ENCODE results near the gene PRICKLE2.

DNA sequence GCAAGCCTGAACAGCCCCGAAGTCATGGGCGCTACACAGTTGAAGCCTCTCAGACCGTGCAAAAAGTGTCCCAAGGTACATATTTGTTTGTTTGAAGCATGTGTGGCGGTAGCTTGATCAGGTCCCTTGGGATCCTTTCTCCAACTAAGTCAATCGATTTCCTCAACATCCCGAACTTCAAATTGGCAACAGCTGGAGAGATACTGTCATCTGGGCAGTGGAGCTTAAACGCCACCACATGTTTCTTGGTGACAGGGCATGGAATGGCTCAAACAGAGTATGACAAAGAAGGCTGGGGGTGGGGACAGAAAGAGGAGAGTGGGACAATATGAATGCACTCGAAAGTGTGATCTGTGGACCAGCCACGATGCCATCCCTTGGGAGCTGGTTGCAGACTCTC, 117.0 kb downstream of the PRICKLE2 start:
- no peak for TF ChIP-seq FOXM1 (IDR thresholded peaks at IDR 0.05; ENCODE audit: low read depth, low read length)
- no peak for TF ChIP-seq POLR2AphosphoS5 (IDR thresholded peaks at IDR 0.05; ENCODE audit: low read length)
- no peak for TF ChIP-seq KDM1A (IDR thresholded peaks at IDR 0.05; ENCODE audit: borderline replicate concordance)
- TF ChIP-seq, protein P1, sequence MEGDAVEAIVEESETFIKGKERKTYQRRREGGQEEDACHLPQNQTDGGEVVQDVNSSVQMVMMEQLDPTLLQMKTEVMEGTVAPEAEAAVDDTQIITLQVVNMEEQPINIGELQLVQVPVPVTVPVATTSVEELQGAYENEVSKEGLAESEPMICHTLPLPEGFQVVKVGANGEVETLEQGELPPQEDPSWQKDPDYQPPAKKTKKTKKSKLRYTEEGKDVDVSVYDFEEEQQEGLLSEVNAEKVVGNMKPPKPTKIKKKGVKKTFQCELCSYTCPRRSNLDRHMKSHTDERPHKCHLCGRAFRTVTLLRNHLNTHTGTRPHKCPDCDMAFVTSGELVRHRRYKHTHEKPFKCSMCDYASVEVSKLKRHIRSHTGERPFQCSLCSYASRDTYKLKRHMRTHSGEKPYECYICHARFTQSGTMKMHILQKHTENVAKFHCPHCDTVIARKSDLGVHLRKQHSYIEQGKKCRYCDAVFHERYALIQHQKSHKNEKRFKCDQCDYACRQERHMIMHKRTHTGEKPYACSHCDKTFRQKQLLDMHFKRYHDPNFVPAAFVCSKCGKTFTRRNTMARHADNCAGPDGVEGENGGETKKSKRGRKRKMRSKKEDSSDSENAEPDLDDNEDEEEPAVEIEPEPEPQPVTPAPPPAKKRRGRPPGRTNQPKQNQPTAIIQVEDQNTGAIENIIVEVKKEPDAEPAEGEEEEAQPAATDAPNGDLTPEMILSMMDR (IDR thresholded peaks at IDR 0.05 in 2 of 3, conservative IDR thresholded peaks at IDR 0.05 in 1 of 3; ENCODE audit: control insufficient read depth in 2 of 3, extremely low read depth in 1 of 3, insufficient read depth in 1 of 3, low read depth in 3 of 3, low read length in 3 of 3) = no peak
- no peak for TF ChIP-seq POLR2A (IDR thresholded peaks at IDR 0.05; ENCODE audit: low read depth, low read length)
- no peak for TF ChIP-seq RAD51 (IDR thresholded peaks at IDR 0.05)
- TF ChIP-seq STAT1 (conservative IDR thresholded peaks at IDR 0.05) = no peak

All from GM12878 (cell line).